ENCODE measurements around the gene GJB5.

- TF ChIP-seq, protein P1, sequence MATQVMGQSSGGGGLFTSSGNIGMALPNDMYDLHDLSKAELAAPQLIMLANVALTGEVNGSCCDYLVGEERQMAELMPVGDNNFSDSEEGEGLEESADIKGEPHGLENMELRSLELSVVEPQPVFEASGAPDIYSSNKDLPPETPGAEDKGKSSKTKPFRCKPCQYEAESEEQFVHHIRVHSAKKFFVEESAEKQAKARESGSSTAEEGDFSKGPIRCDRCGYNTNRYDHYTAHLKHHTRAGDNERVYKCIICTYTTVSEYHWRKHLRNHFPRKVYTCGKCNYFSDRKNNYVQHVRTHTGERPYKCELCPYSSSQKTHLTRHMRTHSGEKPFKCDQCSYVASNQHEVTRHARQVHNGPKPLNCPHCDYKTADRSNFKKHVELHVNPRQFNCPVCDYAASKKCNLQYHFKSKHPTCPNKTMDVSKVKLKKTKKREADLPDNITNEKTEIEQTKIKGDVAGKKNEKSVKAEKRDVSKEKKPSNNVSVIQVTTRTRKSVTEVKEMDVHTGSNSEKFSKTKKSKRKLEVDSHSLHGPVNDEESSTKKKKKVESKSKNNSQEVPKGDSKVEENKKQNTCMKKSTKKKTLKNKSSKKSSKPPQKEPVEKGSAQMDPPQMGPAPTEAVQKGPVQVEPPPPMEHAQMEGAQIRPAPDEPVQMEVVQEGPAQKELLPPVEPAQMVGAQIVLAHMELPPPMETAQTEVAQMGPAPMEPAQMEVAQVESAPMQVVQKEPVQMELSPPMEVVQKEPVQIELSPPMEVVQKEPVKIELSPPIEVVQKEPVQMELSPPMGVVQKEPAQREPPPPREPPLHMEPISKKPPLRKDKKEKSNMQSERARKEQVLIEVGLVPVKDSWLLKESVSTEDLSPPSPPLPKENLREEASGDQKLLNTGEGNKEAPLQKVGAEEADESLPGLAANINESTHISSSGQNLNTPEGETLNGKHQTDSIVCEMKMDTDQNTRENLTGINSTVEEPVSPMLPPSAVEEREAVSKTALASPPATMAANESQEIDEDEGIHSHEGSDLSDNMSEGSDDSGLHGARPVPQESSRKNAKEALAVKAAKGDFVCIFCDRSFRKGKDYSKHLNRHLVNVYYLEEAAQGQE (IDR thresholded peaks at IDR 0.05; ENCODE audit: low read depth): no peak
- TF ChIP-seq MAX (IDR thresholded peaks at IDR 0.05) (no peak), RAD21 (IDR thresholded peaks at IDR 0.05; ENCODE audit: low read depth) (no peak)
These were observed 14.5 kb upstream of the GJB5 start for GRCh38 chr1:34740161-34740868.

Data from Ishikawa (cell line).